Measurements from ENCODE around the gene GLRA1. TPM values are rescaled to one million over a fixed set of nuclear protein-coding genes. Genes with fewer than 3 reads are reported as not detected.

GLRA1 gene
- total RNA-seq, 2 experiments from 2014 or later: not detected

DNA sequence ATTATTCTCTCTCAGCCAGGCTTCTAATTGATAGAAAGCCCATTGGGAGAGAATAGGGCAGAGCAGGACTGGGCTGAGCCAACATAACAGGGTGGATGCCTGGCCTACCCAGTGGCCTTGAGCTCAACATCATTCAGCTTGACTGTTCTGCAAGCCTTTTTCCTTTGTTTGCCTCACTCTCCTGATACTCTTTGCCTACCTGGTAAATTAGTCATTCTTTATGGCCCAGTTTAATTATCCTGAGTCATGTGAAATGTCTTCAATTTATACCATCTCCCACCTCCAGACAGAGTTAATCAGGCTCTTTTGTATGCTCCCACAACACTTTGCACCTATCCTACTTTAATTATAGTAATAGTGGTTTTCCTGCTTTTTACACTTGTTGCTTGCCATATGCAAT, 13.6 kb downstream of the GLRA1 start:
- H3K9me3 Mint-ChIP-seq: no peaks in the 10 kb centered on the region
- TF ChIP-seq, protein P1, sequence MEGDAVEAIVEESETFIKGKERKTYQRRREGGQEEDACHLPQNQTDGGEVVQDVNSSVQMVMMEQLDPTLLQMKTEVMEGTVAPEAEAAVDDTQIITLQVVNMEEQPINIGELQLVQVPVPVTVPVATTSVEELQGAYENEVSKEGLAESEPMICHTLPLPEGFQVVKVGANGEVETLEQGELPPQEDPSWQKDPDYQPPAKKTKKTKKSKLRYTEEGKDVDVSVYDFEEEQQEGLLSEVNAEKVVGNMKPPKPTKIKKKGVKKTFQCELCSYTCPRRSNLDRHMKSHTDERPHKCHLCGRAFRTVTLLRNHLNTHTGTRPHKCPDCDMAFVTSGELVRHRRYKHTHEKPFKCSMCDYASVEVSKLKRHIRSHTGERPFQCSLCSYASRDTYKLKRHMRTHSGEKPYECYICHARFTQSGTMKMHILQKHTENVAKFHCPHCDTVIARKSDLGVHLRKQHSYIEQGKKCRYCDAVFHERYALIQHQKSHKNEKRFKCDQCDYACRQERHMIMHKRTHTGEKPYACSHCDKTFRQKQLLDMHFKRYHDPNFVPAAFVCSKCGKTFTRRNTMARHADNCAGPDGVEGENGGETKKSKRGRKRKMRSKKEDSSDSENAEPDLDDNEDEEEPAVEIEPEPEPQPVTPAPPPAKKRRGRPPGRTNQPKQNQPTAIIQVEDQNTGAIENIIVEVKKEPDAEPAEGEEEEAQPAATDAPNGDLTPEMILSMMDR (IDR thresholded peaks at IDR 0.05): no peak
- intact Hi-C loops (cut with micrococcal nuclease): no loop called here
- DNase-seq: no peak
- no peak for ATAC-seq
- no peaks in the 10 kb centered on the region for H3K36me3 Mint-ChIP-seq (ENCODE audit: low read depth)
- CTCF ChIA-PET: no interaction called here
- no peak overlapping the region for H3K4me3 Mint-ChIP-seq
- H3K27ac Mint-ChIP-seq: no peak overlapping the region
- H3K27me3 Mint-ChIP-seq: no peaks in the 10 kb centered on the region
- no peaks in the 10 kb centered on the region for H3K4me1 Mint-ChIP-seq (ENCODE audit: low read depth)
- POLR2A ChIA-PET: interaction anchor here (0.6 kb wide), 1 partner anchor 81 kb away, joined by 3 read pairs; no protein-coding TSS in a partner anchor

DNA sequence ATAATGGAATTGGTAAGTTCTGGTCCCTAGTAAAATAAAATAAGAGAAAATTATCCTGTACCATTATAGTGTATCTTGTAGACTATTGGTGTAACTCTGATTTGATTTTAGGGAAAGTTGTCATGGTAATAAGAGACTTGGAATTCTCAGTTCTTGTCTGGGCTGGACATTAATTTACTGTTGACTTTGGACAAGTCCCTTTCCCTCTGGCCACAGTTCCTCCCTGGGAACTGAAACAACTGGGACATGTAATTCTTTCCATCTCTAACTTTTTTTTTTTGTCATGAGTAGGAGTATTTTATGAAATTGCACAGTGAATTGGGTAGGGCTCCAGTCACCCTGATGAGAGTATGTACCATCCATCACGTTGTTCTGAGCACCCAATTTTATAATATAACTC, 15.0 kb downstream of the GLRA1 start:
- CTCF ChIA-PET: no interaction called here
- Mint-ChIP-seq H3K9me3 (no peaks in the 10 kb centered on the region), H3K36me3 (ENCODE audit: low read depth) (no peaks in the 10 kb centered on the region), H3K4me1 (ENCODE audit: low read depth) (no peaks in the 10 kb centered on the region), H3K27ac (no peak overlapping the region), H3K4me3 (no peak overlapping the region), H3K27me3 (no peaks in the 10 kb centered on the region)
- TF ChIP-seq, protein P1 (IDR thresholded peaks at IDR 0.05): no peak
- POLR2A ChIA-PET: no interaction called here
- DNase-seq (no peak), ATAC-seq (no peak)
- intact Hi-C loops (cut with micrococcal nuclease): no loop called here

DNA sequence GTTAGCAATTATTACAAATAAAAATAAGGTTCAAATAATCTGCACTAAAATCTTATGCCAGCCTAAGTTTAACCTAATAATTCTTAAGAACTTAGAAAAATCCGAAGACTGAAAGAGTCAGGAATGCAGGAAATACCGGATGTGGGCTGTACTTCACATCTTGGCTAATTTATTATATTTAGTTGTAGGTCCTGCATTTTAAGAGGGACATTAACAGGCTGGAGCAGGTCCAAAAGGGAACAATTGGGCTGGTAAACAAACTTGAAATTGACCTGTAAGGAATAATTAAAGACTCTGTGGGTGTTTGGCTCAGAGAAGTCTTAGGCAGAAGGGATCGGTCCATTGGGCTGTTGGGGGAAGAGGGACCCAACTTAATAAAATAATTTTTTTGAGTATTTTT, 18.4 kb downstream of the GLRA1 start:
- Mint-ChIP-seq H3K9me3 (no peaks in the 10 kb centered on the region), H3K27ac (no peak overlapping the region), H3K36me3 (ENCODE audit: low read depth) (no peaks in the 10 kb centered on the region), H3K4me3 (no peak overlapping the region), H3K4me1 (ENCODE audit: low read depth) (no peaks in the 10 kb centered on the region), H3K27me3 (peaks cover 2% of the 10 kb centered on the region)
- DNase-seq: no peak
- TF ChIP-seq, protein P1 (IDR thresholded peaks at IDR 0.05): no peak
- ATAC-seq: no peak
- intact Hi-C loops (cut with micrococcal nuclease): no loop called here
- ChIA-PET CTCF (no interaction called here), POLR2A (no interaction called here)

GRCh38 chr5:151905557-151905961, 19.1 kb downstream of the GLRA1 start:
- intact Hi-C loops (cut with micrococcal nuclease): no loop called here
- no peak overlapping the region for H3K4me3 Mint-ChIP-seq
- TF ChIP-seq, protein P1 (IDR thresholded peaks at IDR 0.05): no peak
- no peak overlapping the region for H3K27ac Mint-ChIP-seq
- no peaks in the 10 kb centered on the region for H3K4me1 Mint-ChIP-seq (ENCODE audit: low read depth)
- no peaks in the 10 kb centered on the region for H3K36me3 Mint-ChIP-seq (ENCODE audit: low read depth)
- POLR2A ChIA-PET: no interaction called here
- CTCF ChIA-PET: no interaction called here
- DNase-seq: no peak
- ATAC-seq: no peak
- no peaks in the 10 kb centered on the region for H3K9me3 Mint-ChIP-seq
- H3K27me3 Mint-ChIP-seq: peaks cover 3% of the 10 kb centered on the region

- H3K4me1 Mint-ChIP-seq (ENCODE audit: low read depth): no peaks in the 10 kb centered on the region
- H3K27me3 Mint-ChIP-seq: peaks cover 4% of the 10 kb centered on the region
- ChIA-PET POLR2A (no interaction called here), CTCF (no interaction called here)
- no peak for ATAC-seq
- intact Hi-C loops (cut with micrococcal nuclease): no loop called here
- TF ChIP-seq, protein P1 (IDR thresholded peaks at IDR 0.05): no peak
- H3K36me3 Mint-ChIP-seq (ENCODE audit: low read depth): no peaks in the 10 kb centered on the region
- H3K4me3 Mint-ChIP-seq: no peak overlapping the region
- no peaks in the 10 kb centered on the region for H3K9me3 Mint-ChIP-seq
- DNase-seq: no peak
- no peak overlapping the region for H3K27ac Mint-ChIP-seq
These were observed 19.7 kb downstream of the GLRA1 start for GRCh38 chr5:151904909-151905308.

All from activated CD8-positive, alpha-beta T cell treated with anti-CD3 and anti-CD28 coated beads for 36 hours (primary cell).